Measurements from ENCODE around the gene TRNAU1AP.
"Not testable (repeated sequence)": the region's sequence is repeated elsewhere in the genome, so short reads cannot be mapped to it uniquely, and the experiment has no call there.

Gene TRNAU1AP

DNA sequence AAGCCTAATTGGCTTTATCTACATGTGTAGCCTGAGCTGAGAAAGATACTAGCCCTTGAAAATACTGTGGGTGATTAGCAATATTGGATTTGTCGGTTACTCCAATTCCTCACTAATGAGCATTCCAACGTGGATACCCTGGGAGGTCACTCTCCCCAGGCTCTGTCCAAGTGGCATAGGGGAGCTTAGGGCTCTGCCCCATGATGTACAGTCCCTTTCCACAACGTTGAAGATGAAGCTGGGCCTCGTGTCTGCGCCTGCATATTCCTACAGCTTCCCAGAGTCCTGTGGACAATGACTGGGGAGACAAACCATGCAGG lies 44.5 kb upstream of the TRNAU1AP start:
- TF ChIP-seq, protein P1, sequence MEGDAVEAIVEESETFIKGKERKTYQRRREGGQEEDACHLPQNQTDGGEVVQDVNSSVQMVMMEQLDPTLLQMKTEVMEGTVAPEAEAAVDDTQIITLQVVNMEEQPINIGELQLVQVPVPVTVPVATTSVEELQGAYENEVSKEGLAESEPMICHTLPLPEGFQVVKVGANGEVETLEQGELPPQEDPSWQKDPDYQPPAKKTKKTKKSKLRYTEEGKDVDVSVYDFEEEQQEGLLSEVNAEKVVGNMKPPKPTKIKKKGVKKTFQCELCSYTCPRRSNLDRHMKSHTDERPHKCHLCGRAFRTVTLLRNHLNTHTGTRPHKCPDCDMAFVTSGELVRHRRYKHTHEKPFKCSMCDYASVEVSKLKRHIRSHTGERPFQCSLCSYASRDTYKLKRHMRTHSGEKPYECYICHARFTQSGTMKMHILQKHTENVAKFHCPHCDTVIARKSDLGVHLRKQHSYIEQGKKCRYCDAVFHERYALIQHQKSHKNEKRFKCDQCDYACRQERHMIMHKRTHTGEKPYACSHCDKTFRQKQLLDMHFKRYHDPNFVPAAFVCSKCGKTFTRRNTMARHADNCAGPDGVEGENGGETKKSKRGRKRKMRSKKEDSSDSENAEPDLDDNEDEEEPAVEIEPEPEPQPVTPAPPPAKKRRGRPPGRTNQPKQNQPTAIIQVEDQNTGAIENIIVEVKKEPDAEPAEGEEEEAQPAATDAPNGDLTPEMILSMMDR (IDR thresholded peaks at IDR 0.05; ENCODE audit: low read depth, low read length), result no peak
- H3K4me3 ChIP-seq (ENCODE audit: low read depth, low read length), result peak overlapping the region; percentile 70

DNA sequence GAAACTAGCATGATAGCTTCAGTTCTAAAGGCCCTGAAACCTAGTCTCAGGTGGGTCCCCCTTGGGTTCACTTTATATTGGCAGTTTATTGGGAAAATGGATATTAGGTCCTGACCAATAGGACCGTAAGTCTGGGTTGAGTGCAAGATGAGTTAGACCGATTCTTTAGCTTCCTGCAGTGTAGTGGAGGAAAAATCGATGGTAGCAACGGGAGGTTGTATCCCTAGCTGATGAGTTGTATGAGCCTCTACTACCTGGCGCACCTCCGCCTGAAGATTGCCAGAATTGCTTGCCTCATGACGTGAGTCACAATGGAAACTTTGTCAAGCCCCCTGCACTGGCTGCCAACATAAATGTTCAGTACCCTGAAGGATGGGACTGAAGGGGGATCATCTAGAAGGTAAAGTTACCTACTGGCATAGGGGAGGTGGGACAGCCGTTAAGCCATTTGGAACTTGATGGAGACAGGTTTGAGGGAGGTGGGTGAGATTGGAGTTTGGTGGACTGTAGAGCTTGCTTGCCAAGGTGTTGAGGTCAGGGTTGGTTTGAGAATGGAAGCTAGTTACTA lies 43.1 kb upstream of the TRNAU1AP start:
- H3K4me3 ChIP-seq (ENCODE audit: low read depth, low read length), result peak overlapping the region; percentile 70
- TF ChIP-seq, protein P1 (IDR thresholded peaks at IDR 0.05; ENCODE audit: low read depth, low read length), result no peak

DNA sequence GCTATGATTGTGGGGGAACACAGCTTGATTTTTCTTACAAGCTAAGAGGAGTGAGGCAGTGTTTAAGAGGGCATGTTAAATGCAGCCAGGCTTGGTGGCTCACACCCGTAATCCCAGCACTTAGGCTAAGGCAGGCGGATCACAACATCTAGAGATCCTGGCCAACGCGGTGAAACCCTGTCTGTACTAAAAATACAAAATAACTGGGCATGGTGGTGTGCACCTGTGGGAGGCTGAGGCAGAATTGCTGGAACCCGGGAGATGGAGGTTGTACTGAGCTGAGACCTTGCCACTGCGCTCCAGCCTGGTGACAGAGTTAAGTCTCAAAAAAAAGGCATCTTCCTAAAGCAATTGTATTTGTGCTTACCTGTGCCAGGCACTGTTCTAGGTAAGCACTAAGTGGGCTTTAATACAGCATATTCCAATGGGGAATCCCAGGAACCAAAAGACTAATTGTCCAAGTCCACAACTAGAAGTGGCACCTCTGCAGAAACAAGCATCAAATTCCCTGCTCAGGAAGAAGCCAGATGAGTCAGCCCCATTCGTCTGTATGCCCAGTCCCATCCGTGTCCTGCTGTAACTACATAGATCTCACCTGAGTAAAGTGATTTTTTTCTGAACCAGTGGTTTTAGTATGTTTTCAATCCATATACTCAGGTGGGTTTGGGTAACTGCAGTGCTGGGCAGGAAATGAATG lies 42.5 kb upstream of the TRNAU1AP start:
- TF ChIP-seq, protein P1 (IDR thresholded peaks at IDR 0.05; ENCODE audit: low read depth, low read length), result no peak
- peak overlapping the region; percentile 70; the same call in 1 of the 2 replicates for H3K4me3 ChIP-seq (ENCODE audit: low read depth, low read length)

DNA sequence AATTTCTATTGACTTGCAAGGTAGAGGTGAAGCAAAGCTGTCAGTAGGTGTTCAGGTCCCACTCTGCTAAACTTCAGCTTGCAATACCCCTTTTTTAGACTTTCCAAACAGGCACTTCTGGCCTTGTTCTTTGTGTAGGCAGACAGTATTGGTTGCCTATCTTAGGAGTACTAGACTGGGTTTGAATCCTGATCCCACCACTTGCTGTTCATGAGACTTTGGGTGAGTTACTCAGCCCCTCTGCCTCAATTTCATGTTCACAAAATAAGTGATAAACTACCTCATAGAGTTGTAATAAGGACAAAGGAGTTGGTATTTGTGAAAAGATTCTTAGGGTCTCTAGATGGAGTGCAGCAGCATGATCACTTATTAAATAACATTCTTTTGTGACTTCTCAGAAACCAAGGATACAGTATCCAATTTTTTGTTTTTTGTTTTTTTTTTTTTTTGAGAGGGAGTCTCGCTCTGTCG lies 41.9 kb upstream of the TRNAU1AP start:
- TF ChIP-seq, protein P1 (IDR thresholded peaks at IDR 0.05; ENCODE audit: low read depth, low read length), result no peak

DNA sequence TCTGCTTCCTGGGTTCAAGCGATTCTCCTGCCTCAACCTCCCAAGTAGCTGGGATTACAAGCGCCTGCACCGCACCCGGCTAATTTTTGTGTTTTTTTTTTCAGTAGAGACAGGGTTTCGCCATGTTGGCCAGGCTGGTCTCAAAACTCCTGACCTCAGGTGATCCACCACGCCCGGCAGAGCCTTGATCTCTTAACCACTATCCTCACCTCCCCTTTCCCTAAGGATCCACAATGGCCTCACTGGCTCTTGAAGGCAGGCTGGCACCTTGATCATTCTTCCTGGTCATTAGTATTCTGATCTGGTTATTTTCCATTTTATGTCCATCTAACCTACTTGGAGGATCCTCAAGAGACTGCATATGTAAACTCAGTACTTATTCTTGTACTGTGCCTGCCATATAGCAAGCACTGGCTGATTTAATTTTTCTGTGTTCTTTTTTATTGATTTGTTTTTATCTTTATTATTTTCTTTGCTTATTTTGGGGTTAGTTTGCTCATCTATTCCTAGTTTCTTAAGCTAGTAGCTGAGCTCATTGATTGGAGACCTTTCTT lies 40.8 kb upstream of the TRNAU1AP start:
- TF ChIP-seq, protein P1 (IDR thresholded peaks at IDR 0.05; ENCODE audit: low read depth, low read length), result no peak
- no peak overlapping the region for H3K4me3 ChIP-seq (ENCODE audit: low read depth, low read length)

More for the DNA sequence above, 41.9 kb upstream of the TRNAU1AP start:
- H3K4me3 ChIP-seq (ENCODE audit: low read depth, low read length), result no peak overlapping the region

DNA sequence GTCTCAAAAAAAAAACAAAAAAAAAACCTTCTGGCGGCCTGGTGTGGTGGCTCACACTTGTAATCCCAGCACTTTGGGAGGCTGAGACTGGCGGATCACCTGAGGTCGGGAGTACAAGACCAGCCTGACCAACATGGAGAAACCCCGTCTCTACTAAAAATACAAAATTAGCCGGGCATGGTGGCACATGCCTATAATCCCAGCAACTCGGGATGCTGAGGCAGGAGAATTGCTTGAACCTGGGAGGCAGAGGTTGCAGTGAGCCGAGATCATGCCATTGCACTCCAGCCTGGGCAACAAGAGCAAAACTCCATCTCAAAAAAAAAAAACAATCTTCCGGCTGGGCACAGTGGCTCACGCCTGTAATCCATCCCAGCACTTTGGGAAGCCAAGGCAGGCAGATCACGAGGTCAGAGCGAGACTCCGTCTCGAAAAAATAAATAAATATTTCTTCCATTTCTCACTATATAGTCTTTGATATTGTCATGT lies 38.4 kb upstream of the TRNAU1AP start:
- H3K4me3 ChIP-seq (ENCODE audit: low read depth, low read length), result not testable (repeated sequence)

DNA sequence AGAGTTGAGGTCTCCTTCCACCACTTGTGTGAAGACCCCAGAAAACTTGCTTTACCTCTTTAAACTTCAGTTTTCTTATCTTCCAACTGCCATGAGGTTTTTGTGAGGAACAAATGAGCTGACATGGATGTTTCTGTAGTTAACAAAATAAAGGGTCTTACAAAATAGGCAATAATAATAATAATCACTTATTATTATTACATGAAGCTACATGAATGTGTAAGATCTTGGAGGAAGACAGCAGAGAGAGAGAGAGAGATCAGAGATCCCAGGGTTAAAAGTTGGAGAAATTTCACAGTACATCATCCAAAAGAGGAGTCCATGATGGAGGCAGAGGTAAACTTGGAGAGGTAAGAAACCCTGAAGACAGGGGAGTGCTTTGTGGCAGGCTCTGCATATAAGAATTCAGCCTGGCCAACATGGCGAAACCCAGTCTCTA lies 36.3 kb upstream of the TRNAU1AP start:
- TF ChIP-seq, protein P1 (IDR thresholded peaks at IDR 0.05; ENCODE audit: low read depth, low read length), result no peak
- no peak overlapping the region for H3K4me3 ChIP-seq (ENCODE audit: low read depth, low read length)
